MCF 10A (cell line): ENCODE results near the gene CENPV. TPM values are rescaled to one million over a fixed set of nuclear protein-coding genes. Genes with fewer than 3 reads are reported as not detected.

Experiments used
- BruUV-seq: library from RNA; stranded (reverse); fragments of 400-500 nt; replicated peaks from 2 replicates; lab custom pipeline; 2021; lab: Mats Ljungman, UMichigan
- CTCF ChIA-PET: fragments of 300-600 bp; sonication (Branson Sonifier 250); formaldehyde crosslinking; extraction: SDS; loops from one replicate; lab custom pipeline; 2021; ENCODE audit warnings: antibody characterized with exemption, inconsistent platforms; lab: Yijun Ruan, JAX
- POLR2A ChIA-PET: fragments of 300-600, 350-650 bp; sonication (Branson Sonifier 250); formaldehyde crosslinking; extraction: SDS; loops from one replicate; lab custom pipeline; 2020; ENCODE audit warnings: antibody characterized with exemption, inconsistent platforms; lab: Yijun Ruan, JAX
- DNase-seq: peaks from one replicate; pipeline ENCODE4 v3.0.0-alpha.2; 2018; ENCODE audit not compliant: unreplicated experiment
- H3K27ac Mint-ChIP-seq: one replicate; pipeline ENCODE4 v1.8.0; 2022; ENCODE audit warnings: mild to moderate bottlenecking, low read depth, mixed read lengths; ENCODE audit not compliant: unreplicated experiment
- H3K27me3 Mint-ChIP-seq: one replicate; pipeline ENCODE4 v1.8.0; 2022; ENCODE audit warnings: mixed read lengths; ENCODE audit not compliant: insufficient read depth, unreplicated experiment
- H3K36me3 Mint-ChIP-seq: one replicate; pipeline ENCODE4 v1.8.0; 2022; ENCODE audit warnings: mild to moderate bottlenecking, moderate library complexity, mixed read lengths; ENCODE audit not compliant: insufficient read depth, unreplicated experiment
- H3K4me1 Mint-ChIP-seq: one replicate; pipeline ENCODE4 v1.8.0; 2022; ENCODE audit warnings: mixed read lengths; ENCODE audit not compliant: insufficient read depth, unreplicated experiment
- H3K4me3 Mint-ChIP-seq: one replicate; pipeline ENCODE4 v1.8.0; 2022; ENCODE audit warnings: mild to moderate bottlenecking, moderate library complexity, mixed read lengths; ENCODE audit not compliant: unreplicated experiment
- H3K9me3 Mint-ChIP-seq: one replicate; pipeline ENCODE4 v1.8.0; 2022; ENCODE audit warnings: mixed read lengths; ENCODE audit not compliant: unreplicated experiment
- intact Hi-C: fragments of 100-400 bp; cut with micrococcal nuclease; formaldehyde crosslinking; loops from 2 replicates; pipeline ENCODE4 v1.14.1; 2022
- total RNA-seq: library from RNA; stranded (reverse); gene quantifications from 2 replicates; pipeline ENCODE4 v1.2.3, GENCODE V29; 2022
- TF ChIP-seq, protein P1 (sequence below): fragments of 200-600 bp; IDR thresholded peaks from one replicate; pipeline ENCODE4 v1.8.0; 2022; ENCODE audit warnings: antibody characterized with exemption, mild to moderate bottlenecking; ENCODE audit not compliant: unreplicated experiment

The CENPV gene
- total RNA-seq, 1 experiment from 2014 or later: 22.4 TPM

DNA sequence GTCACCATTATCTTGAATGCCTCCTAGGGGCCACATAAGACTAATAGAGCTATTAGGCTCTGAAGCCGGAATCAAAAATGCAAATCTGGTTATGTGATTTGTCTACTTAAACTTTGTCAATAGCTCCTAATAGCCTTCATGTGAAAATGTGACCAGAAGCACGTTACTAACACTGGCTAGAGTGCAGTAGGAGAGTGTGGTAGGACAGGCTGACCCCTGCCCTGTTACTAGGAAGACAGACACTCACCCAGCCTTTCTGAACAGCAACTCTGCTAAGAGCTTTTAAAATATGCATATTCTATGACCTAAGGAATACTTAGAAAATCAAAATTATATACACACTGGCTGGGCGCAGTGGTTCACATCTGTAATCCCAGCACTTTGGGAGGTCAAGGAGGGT, 26.3 kb downstream of the CENPV start:
- H3K27me3 Mint-ChIP-seq: no peaks in the 10 kb centered on the region
- intact Hi-C loops: no loop called here
- CTCF ChIA-PET: interaction anchor here (1.2 to 1.5 kb wide), 2 partner anchors 23 to 42 kb away, joined by 4 read pairs; no protein-coding TSS in a partner anchor
- POLR2A ChIA-PET: no interaction called here
- no TSS peak for BruUV-seq
- TF ChIP-seq, protein P1, sequence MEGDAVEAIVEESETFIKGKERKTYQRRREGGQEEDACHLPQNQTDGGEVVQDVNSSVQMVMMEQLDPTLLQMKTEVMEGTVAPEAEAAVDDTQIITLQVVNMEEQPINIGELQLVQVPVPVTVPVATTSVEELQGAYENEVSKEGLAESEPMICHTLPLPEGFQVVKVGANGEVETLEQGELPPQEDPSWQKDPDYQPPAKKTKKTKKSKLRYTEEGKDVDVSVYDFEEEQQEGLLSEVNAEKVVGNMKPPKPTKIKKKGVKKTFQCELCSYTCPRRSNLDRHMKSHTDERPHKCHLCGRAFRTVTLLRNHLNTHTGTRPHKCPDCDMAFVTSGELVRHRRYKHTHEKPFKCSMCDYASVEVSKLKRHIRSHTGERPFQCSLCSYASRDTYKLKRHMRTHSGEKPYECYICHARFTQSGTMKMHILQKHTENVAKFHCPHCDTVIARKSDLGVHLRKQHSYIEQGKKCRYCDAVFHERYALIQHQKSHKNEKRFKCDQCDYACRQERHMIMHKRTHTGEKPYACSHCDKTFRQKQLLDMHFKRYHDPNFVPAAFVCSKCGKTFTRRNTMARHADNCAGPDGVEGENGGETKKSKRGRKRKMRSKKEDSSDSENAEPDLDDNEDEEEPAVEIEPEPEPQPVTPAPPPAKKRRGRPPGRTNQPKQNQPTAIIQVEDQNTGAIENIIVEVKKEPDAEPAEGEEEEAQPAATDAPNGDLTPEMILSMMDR: no peak
- H3K36me3 Mint-ChIP-seq: peaks cover 27% of the 10 kb centered on the region
- H3K4me3 Mint-ChIP-seq: no peak overlapping the region
- no peak for DNase-seq
- no peak overlapping the region for H3K27ac Mint-ChIP-seq
- H3K9me3 Mint-ChIP-seq: no peaks in the 10 kb centered on the region
- peaks cover 12% of the 10 kb centered on the region for H3K4me1 Mint-ChIP-seq

DNA sequence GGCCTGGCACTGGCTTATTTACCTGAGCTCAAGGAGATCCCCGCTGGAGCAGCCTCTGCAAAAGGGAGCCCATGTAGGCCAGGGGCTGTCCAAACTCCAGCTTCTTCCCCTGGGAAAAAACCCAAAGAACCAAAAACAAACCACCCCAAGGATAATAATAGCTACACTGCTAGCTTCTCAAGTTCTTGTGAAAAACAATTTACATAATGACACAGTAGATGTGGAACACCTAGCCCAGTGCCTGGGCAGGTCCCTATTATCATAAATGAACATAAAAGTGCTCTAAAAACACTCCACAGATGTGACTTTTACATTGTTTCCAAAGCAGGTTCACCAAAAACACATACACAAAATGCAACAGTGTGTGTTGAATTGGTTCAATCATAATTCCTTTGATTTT, 27.3 kb downstream of the CENPV start:
- TF ChIP-seq, protein P1: no peak
- no peak overlapping the region for H3K27ac Mint-ChIP-seq
- H3K4me1 Mint-ChIP-seq: peaks cover 12% of the 10 kb centered on the region
- H3K4me3 Mint-ChIP-seq: no peak overlapping the region
- intact Hi-C loops: no loop called here
- no TSS peak for BruUV-seq
- no peaks in the 10 kb centered on the region for H3K27me3 Mint-ChIP-seq
- H3K36me3 Mint-ChIP-seq: peaks cover 36% of the 10 kb centered on the region
- no peak for DNase-seq
- no peaks in the 10 kb centered on the region for H3K9me3 Mint-ChIP-seq
- ChIA-PET POLR2A (interaction anchor here (1.4 kb wide), 1 partner anchor 15 kb away, joined by 3 read pairs; no protein-coding TSS in a partner anchor), CTCF (interaction anchor here (0.6 kb wide), 1 partner anchor 119 kb away, joined by 3 read pairs; no protein-coding TSS in a partner anchor)

DNA sequence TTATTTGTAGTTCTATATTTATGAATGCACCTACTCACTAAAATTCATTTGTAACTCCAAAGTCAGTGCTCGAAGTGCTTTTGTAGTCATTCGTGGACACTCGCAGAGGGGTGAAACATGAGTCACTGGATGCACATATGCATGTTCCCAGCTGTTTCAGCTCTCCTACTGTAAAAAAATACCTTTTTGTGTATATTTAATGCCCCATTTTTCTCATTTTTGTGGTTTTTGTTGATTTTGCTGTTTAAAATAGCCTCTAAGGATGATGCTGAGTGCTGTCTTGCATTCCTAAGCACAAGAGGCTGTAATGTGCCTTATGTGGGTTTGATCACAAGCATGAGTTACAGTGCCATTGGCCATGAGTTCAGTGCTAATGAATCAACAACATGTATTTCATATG, 30.6 kb downstream of the CENPV start:
- CTCF ChIA-PET: interaction anchor here (0.6 kb wide), 1 partner anchor 318 kb away, joined by 3 read pairs; no protein-coding TSS in a partner anchor
- POLR2A ChIA-PET: no interaction called here
- intact Hi-C loops: no loop called here
- TF ChIP-seq, protein P1: no peak
- Mint-ChIP-seq H3K27ac (no peak overlapping the region), H3K36me3 (peaks cover 30% of the 10 kb centered on the region), H3K4me3 (no peak overlapping the region), H3K9me3 (no peaks in the 10 kb centered on the region), H3K27me3 (no peaks in the 10 kb centered on the region), H3K4me1 (no peaks in the 10 kb centered on the region)
- DNase-seq: no peak
- no TSS peak for BruUV-seq

DNA sequence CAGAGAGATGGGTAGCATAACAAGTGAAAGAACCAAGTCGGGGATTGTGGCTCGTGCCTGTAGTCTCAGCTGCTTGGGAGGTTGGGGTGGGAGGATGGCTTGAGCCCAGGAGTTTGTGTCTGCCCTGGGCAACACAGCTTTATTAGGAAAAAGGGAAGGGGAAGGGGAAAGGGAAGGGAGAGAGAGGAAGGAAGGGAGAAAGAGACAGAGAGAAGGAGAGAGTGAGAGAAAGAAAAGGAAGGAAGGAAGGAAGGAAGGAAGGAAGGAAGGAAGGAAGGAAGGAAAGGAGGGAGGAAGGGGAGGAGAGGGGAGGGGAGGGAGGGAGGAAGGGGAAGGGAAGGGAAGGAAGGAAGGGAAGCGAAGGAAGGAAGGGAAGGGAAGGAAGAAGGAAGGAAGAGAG, 33.3 kb downstream of the CENPV start:
- CTCF ChIA-PET: interaction anchor here (0.8 to 3.6 kb wide), 2 partner anchors 14 to 44 kb away, joined by 3 to 9 read pairs; no protein-coding TSS in a partner anchor
- TF ChIP-seq, protein P1: no peak
- DNase-seq: no peak
- no peaks in the 10 kb centered on the region for H3K4me1 Mint-ChIP-seq
- POLR2A ChIA-PET: no interaction called here
- intact Hi-C loops: no loop called here
- H3K36me3 Mint-ChIP-seq: peaks cover 23% of the 10 kb centered on the region
- H3K27me3 Mint-ChIP-seq: no peaks in the 10 kb centered on the region
- H3K4me3 Mint-ChIP-seq: no peak overlapping the region
- no TSS peak for BruUV-seq
- H3K27ac Mint-ChIP-seq: no peak overlapping the region
- H3K9me3 Mint-ChIP-seq: no peaks in the 10 kb centered on the region
